Limb (tissue), 2 donors: ENCODE results near the gene MBD2.
"Not testable (repeated sequence)": the region's sequence is repeated elsewhere in the genome, so short reads cannot be mapped to it uniquely, and the experiment has no call there.

Experiments
- DNase-seq, 2 donors: peaks; one replicate each; pipeline ENCODE4 v3.0.0-alpha.2; 2016; ENCODE audit errors: extremely low spot score in 2 of 2

The MBD2 gene

GRCh38 chr18:54238173-54238936 lies 13.9 kb upstream of the MBD2 start:
- no peak for DNase-seq

- no peak for DNase-seq
Measured at GRCh38 chr18:54235871-54236270, 11.4 kb upstream of the MBD2 start.

- no peak for DNase-seq
Measured at GRCh38 chr18:54233747-54234146, 9.3 kb upstream of the MBD2 start.

- no peak for DNase-seq
Measured at GRCh38 chr18:54233228-54233625, 8.8 kb upstream of the MBD2 start.

GRCh38 chr18:54232485-54233227 lies 8.2 kb upstream of the MBD2 start:
- no peak for DNase-seq

- no peak for DNase-seq
Measured at GRCh38 chr18:54229421-54230059, 5.1 kb upstream of the MBD2 start.

- no peak for DNase-seq
Measured at GRCh38 chr18:54228364-54228763, 3.9 kb upstream of the MBD2 start.

GRCh38 chr18:54223568-54224241 lies 764 bp downstream of the MBD2 start:
- DNase-seq, result peak; percentile 75 to 76

- DNase-seq, result no peak
Measured at GRCh38 chr18:54222922-54223567, 1.4 kb downstream of the MBD2 start.

- DNase-seq, result no peak
Measured at GRCh38 chr18:54220406-54220805, 4.1 kb downstream of the MBD2 start.

- DNase-seq, result not testable (repeated sequence)
Measured at GRCh38 chr18:54218803-54219202, 5.7 kb downstream of the MBD2 start.

- DNase-seq, result no peak
Measured at GRCh38 chr18:54218299-54218698, 6.2 kb downstream of the MBD2 start.

- DNase-seq, result no peak
Measured at GRCh38 chr18:54217624-54218023, 6.8 kb downstream of the MBD2 start.

- no peak for DNase-seq
Measured at GRCh38 chr18:54215069-54215468, 9.4 kb downstream of the MBD2 start.

- no peak for DNase-seq
Measured at GRCh38 chr18:54210463-54210862, 14.0 kb downstream of the MBD2 start.

GRCh38 chr18:54209471-54210180 lies 14.8 kb downstream of the MBD2 start:
- no peak for DNase-seq

- DNase-seq, result no peak
Measured at GRCh38 chr18:54206447-54206846, 18.0 kb downstream of the MBD2 start.

- DNase-seq, result peak in 1 of 2 donors; percentile 28
Measured at GRCh38 chr18:54205959-54206358, 18.5 kb downstream of the MBD2 start.

GRCh38 chr18:54205448-54205847 lies 19.0 kb downstream of the MBD2 start:
- DNase-seq, result not testable (repeated sequence)

- no peak for DNase-seq
Measured at GRCh38 chr18:54204883-54205282, 19.6 kb downstream of the MBD2 start.

- DNase-seq, result no peak
Measured at GRCh38 chr18:54203914-54204313, 20.6 kb downstream of the MBD2 start.
